K562 (cell line): Measurements from ENCODE around the gene ADCY5.

Source experiments
- CTCF ChIP-seq, 3 experiments: IDR thresholded peaks in 2 of 3; conservative IDR thresholded peaks in 1 of 3; 2 replicates each; pipeline ENCODE4 v1.5.1; 2011 to 2012; ENCODE audit warnings: low read length in 3 of 3, mild to moderate bottlenecking in 3 of 3, control low read depth in 2 of 3, improper control_type of control experiment in 1 of 3, inconsistent platforms in 1 of 3, low read depth in 1 of 3, mixed read lengths in 1 of 3, moderate library complexity in 1 of 3; ENCODE audit not compliant: insufficient read depth in 2 of 3
- HNRNPUL1 ChIP-seq: fragments of 200-400 bp; formaldehyde crosslinking; IDR thresholded peaks from 2 replicates; pipeline ENCODE4 v1.6.1; 2017; ENCODE audit warnings: low read length
- MYNN ChIP-seq, 2 experiments: sonication (generic); formaldehyde crosslinking in 1 of 2; IDR thresholded peaks; 2 replicates each; pipeline versions ENCODE4 v1.5.0 to v1.6.1; 2016 to 2020; ENCODE audit warnings: antibody characterized with exemption in 1 of 2, missing genetic modification reagents in 1 of 2
- TAF15 ChIP-seq: fragments of 200-400 bp; formaldehyde crosslinking; IDR thresholded peaks from 2 replicates; pipeline ENCODE4 v1.6.1; 2017; ENCODE audit warnings: mild to moderate bottlenecking, low read depth, low read length, moderate library complexity
- ZNF124 ChIP-seq: sonication (generic); formaldehyde crosslinking; IDR thresholded peaks from 2 replicates; pipeline ENCODE4 v1.8.1; 2022; ENCODE audit warnings: missing genetic modification reagents
- TF ChIP-seq, protein P1 (sequence below): sonication (generic); formaldehyde crosslinking; IDR thresholded peaks from 2 replicates; pipeline ENCODE4 v1.9.0; 2022; ENCODE audit warnings: mild to moderate bottlenecking, missing genetic modification reagents
- TF ChIP-seq, protein P2 (sequence below), 2 experiments: fragments of 450-650 bp; formaldehyde crosslinking in 1 of 2; IDR thresholded peaks; 2 replicates each; pipeline versions ENCODE4 v1.4.0 to v1.6.1; 2014 to 2020; ENCODE audit warnings: mild to moderate bottlenecking in 2 of 2, borderline replicate concordance in 1 of 2, low read depth in 1 of 2

GRCh38 chr3:123262868-123263267 lies 186.0 kb downstream of the ADCY5 start:
- TF ChIP-seq CTCF (IDR thresholded peaks at IDR 0.05 in 2 of 3, conservative IDR thresholded peaks at IDR 0.05 in 1 of 3; ENCODE audit: insufficient read depth in 2 of 3, low read depth in 1 of 3, low read length in 3 of 3) (no peak), TAF15 (no peak), HNRNPUL1 (no peak), MYNN (IDR thresholded peaks at IDR 0.05) (no peak), MYNN (CRISPR knock-in tag; IDR thresholded peaks at IDR 0.05) (no peak), ZNF124 (no peak)
- TF ChIP-seq, protein P1, sequence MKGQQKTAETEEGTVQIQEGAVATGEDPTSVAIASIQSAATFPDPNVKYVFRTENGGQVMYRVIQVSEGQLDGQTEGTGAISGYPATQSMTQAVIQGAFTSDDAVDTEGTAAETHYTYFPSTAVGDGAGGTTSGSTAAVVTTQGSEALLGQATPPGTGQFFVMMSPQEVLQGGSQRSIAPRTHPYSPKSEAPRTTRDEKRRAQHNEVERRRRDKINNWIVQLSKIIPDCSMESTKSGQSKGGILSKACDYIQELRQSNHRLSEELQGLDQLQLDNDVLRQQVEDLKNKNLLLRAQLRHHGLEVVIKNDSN: no peak
- TF ChIP-seq, protein P2, sequence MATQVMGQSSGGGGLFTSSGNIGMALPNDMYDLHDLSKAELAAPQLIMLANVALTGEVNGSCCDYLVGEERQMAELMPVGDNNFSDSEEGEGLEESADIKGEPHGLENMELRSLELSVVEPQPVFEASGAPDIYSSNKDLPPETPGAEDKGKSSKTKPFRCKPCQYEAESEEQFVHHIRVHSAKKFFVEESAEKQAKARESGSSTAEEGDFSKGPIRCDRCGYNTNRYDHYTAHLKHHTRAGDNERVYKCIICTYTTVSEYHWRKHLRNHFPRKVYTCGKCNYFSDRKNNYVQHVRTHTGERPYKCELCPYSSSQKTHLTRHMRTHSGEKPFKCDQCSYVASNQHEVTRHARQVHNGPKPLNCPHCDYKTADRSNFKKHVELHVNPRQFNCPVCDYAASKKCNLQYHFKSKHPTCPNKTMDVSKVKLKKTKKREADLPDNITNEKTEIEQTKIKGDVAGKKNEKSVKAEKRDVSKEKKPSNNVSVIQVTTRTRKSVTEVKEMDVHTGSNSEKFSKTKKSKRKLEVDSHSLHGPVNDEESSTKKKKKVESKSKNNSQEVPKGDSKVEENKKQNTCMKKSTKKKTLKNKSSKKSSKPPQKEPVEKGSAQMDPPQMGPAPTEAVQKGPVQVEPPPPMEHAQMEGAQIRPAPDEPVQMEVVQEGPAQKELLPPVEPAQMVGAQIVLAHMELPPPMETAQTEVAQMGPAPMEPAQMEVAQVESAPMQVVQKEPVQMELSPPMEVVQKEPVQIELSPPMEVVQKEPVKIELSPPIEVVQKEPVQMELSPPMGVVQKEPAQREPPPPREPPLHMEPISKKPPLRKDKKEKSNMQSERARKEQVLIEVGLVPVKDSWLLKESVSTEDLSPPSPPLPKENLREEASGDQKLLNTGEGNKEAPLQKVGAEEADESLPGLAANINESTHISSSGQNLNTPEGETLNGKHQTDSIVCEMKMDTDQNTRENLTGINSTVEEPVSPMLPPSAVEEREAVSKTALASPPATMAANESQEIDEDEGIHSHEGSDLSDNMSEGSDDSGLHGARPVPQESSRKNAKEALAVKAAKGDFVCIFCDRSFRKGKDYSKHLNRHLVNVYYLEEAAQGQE (IDR thresholded peaks at IDR 0.05; ENCODE audit: borderline replicate concordance): no peak
- TF ChIP-seq, protein P2 (CRISPR knock-in tag; IDR thresholded peaks at IDR 0.05; ENCODE audit: low read depth): no peak
